OCI-LY7 (cell line): ENCODE measurements around the gene CMIP. TPM values are rescaled to one million over a fixed set of nuclear protein-coding genes. Genes with fewer than 3 reads are reported as not detected.

Source experiments
- BruUV-seq: library from RNA; stranded (reverse); fragments of 400-500 nt; replicated peaks from 2 replicates; lab custom pipeline; 2021; lab: Mats Ljungman, UMichigan
- CTCF ChIA-PET: fragments of 300-600 bp; sonication (Branson Sonifier 250); formaldehyde crosslinking; loops from one replicate; lab custom pipeline; 2022; ENCODE audit warnings: antibody characterized with exemption; ENCODE audit not compliant: unreplicated experiment; lab: Charles Lee
- POLR2A ChIA-PET: fragments of 300-600 bp; sonication (Branson Sonifier 250); formaldehyde crosslinking; loops from one replicate; lab custom pipeline; 2022; ENCODE audit warnings: antibody characterized with exemption; lab: Charles Lee
- DNase-seq: peaks from one replicate; pipeline ENCODE4 v3.0.0-alpha.2; 2015; ENCODE audit warnings: low spot score
- H2AFZ ChIP-seq: fragments of 200-600 bp; sonication (generic), shearing (Covaris generic); 2 replicates; pipeline ENCODE4 v1.6.1; 2014; ENCODE audit warnings: mild to moderate bottlenecking, antibody characterized with exemption, low read length, moderate library complexity
- H3K27ac ChIP-seq: fragments of 200-600 bp; sonication (generic); 2 replicates; pipeline ENCODE4 v1.5.1; 2014; ENCODE audit warnings: mixed run types, low read depth, mild to moderate bottlenecking, moderate library complexity, low read length, inconsistent platforms; ENCODE audit not compliant: poor library complexity, severe bottlenecking
- H3K36me3 ChIP-seq: fragments of 200-600 bp; sonication (generic); 2 replicates; pipeline ENCODE4 v1.6.1; 2014; ENCODE audit warnings: mild to moderate bottlenecking, antibody characterized with exemption, low read length, moderate library complexity, mixed read lengths; ENCODE audit not compliant: insufficient read depth
- H3K4me1 ChIP-seq: fragments of 200-600 bp; sonication (generic); 2 replicates; pipeline ENCODE4 v1.5.1; 2014; ENCODE audit warnings: mild to moderate bottlenecking, low read length; ENCODE audit not compliant: insufficient read depth, poor library complexity, severe bottlenecking
- H3K4me2 ChIP-seq: fragments of 200-600 bp; sonication (generic); 2 replicates; pipeline ENCODE4 v1.6.1; 2014; ENCODE audit warnings: mild to moderate bottlenecking, low read length
- H3K4me3 ChIP-seq: fragments of 200-600 bp; sonication (generic); 2 replicates; pipeline ENCODE4 v1.5.1; 2014; ENCODE audit warnings: mild to moderate bottlenecking, low read depth, low read length; ENCODE audit not compliant: poor library complexity, severe bottlenecking
- H3K79me2 ChIP-seq: fragments of 200-600 bp; sonication (generic); 2 replicates; pipeline ENCODE4 v1.6.1; 2016; ENCODE audit warnings: low read depth, mild to moderate bottlenecking, low read length, moderate library complexity, mixed read lengths; ENCODE audit not compliant: insufficient read depth
- H3K9me2 ChIP-seq: fragments of 200-600 bp; sonication (generic); 2 replicates; pipeline ENCODE4 v1.6.1; 2016; ENCODE audit warnings: mild to moderate bottlenecking, low read length, mixed read lengths; ENCODE audit not compliant: insufficient read depth
- H3K9me3 ChIP-seq: fragments of 200-600 bp; sonication (generic); 2 replicates; pipeline ENCODE4 v1.6.1; 2014; ENCODE audit warnings: mild to moderate bottlenecking, mixed run types, low read length, mixed read lengths
- H4K20me1 ChIP-seq: fragments of 200-600 bp; sonication (generic); 2 replicates; pipeline ENCODE4 v1.6.1; 2014; ENCODE audit warnings: mild to moderate bottlenecking, antibody characterized with exemption, low read length, moderate library complexity, mixed read lengths; ENCODE audit not compliant: insufficient read depth
- CTCF ChIP-seq: fragments of 200-600 bp; sonication (generic); conservative IDR thresholded peaks from 2 replicates; pipeline ENCODE4 v1.5.1; 2014; ENCODE audit warnings: mild to moderate bottlenecking, antibody characterized with exemption, low read length, moderate library complexity, mixed read lengths
- EZH2phosphoT487 ChIP-seq: fragments of 200-600 bp; sonication (generic); IDR thresholded peaks from 2 replicates; pipeline ENCODE4 v1.6.1; 2018; ENCODE audit warnings: low read depth, borderline replicate concordance, mild to moderate bottlenecking, mixed run types, antibody characterized with exemption, low read length, moderate library complexity, mixed read lengths
- intact Hi-C: fragments of 100-400 bp; cut with micrococcal nuclease; formaldehyde crosslinking; loops from one replicate; pipeline ENCODE4 v1.10.0; 2022; ENCODE audit not compliant: unreplicated experiment
- total RNA-seq, 2 experiments: library from RNA; depleted of rRNA in 1 of 2; stranded (reverse); fragments of >200 nt in 1 of 2; shearing (Covaris generic) in 1 of 2; gene quantifications; 2 replicates each; pipeline ENCODE4 v1.2.3, GENCODE V29; 2014 to 2022

Gene CMIP
- total RNA-seq, 2 experiments from 2014 or later: 15.4 to 70.3 TPM

GRCh38 chr16:81537721-81538561, 93.3 kb downstream of the CMIP start:
- Histone ChIP-seq H4K20me1 (no peaks in the 10 kb centered on the region), H3K36me3 (no peaks in the 10 kb centered on the region), H3K79me2 (0 out of 2 replicates have a peak, but pooled peaks cover 6% of the 10 kb centered on the region), H3K27ac (no peak overlapping the region), H3K9me2 (no peaks in the 10 kb centered on the region), H3K4me3 (no peak overlapping the region), H3K9me3 (no peaks in the 10 kb centered on the region), H3K4me2 (no peak overlapping the region), H2AFZ (no peak overlapping the region), H3K4me1 (no peaks in the 10 kb centered on the region)
- peak; percentile 64 for TF ChIP-seq CTCF
- TF ChIP-seq EZH2phosphoT487: no peak
- intact Hi-C loops: no loop called here
- CTCF ChIA-PET: no interaction called here
- POLR2A ChIA-PET: no interaction called here
- peak; percentile 34 for DNase-seq
- no TSS peak for BruUV-seq

GRCh38 chr16:81539009-81539758, 94.6 kb downstream of the CMIP start:
- no peak for DNase-seq
- H3K4me1 ChIP-seq: no peaks in the 10 kb centered on the region
- ChIA-PET CTCF (no interaction called here), POLR2A (no interaction called here)
- H2AFZ ChIP-seq: no peak overlapping the region
- intact Hi-C loops: no loop called here
- no peak overlapping the region for H3K4me2 ChIP-seq
- H3K4me3 ChIP-seq: no peak overlapping the region
- no TSS peak for BruUV-seq
- no peaks in the 10 kb centered on the region for H4K20me1 ChIP-seq
- no peak overlapping the region for H3K27ac ChIP-seq
- H3K9me2 ChIP-seq: no peaks in the 10 kb centered on the region
- 0 out of 2 replicates have a peak, but pooled peaks cover 4% of the 10 kb centered on the region for H3K79me2 ChIP-seq
- H3K9me3 ChIP-seq: no peaks in the 10 kb centered on the region
- TF ChIP-seq CTCF: no peak
- TF ChIP-seq EZH2phosphoT487: no peak
- H3K36me3 ChIP-seq: no peaks in the 10 kb centered on the region
